GM19438 (cell line): ENCODE measurements around the gene MRPL43.

ENCODE experiments used
- ATAC-seq: cut with Tn5 transposase; IDR thresholded peaks from one replicate; pipeline ENCODE4 v1.9.1; 2021; ENCODE audit warnings: low read depth; ENCODE audit not compliant: unreplicated experiment

MRPL43 gene

GRCh38 chr10:101005361-101005760 lies 18.1 kb upstream of the MRPL43 start:
- ATAC-seq = no peak

GRCh38 chr10:101003639-101004206 lies 16.4 kb upstream of the MRPL43 start:
- no peak for ATAC-seq

GRCh38 chr10:101002456-101002855 lies 15.2 kb upstream of the MRPL43 start:
- ATAC-seq = no peak

GRCh38 chr10:101001659-101002035 lies 14.3 kb upstream of the MRPL43 start:
- no peak for ATAC-seq

- no peak for ATAC-seq
Observed at GRCh38 chr10:101000915-101001658, 13.8 kb upstream of the MRPL43 start.

GRCh38 chr10:101000127-101000914 lies 13.0 kb upstream of the MRPL43 start:
- ATAC-seq = no peak

- ATAC-seq = no peak
Observed at GRCh38 chr10:100999742-101000126, 12.4 kb upstream of the MRPL43 start, which contains the start of gene LZTS2. Gene LZTS2 (plus strand): TSS chr10:100999808. CDS start chr10:101002539, 2,731 bp downstream.

GRCh38 chr10:100998991-100999741 lies 11.9 kb upstream of the MRPL43 start:
- peak; percentile 47 for ATAC-seq

- ATAC-seq = no peak
Observed at GRCh38 chr10:100998183-100998990, 11.1 kb upstream of the MRPL43 start.

- peak; percentile 26 for ATAC-seq
Observed at GRCh38 chr10:100997360-100998182, 10.3 kb upstream of the MRPL43 start.

- no peak for ATAC-seq
Observed at GRCh38 chr10:100996678-100997359, 9.5 kb upstream of the MRPL43 start.

GRCh38 chr10:100995181-100995580 lies 7.9 kb upstream of the MRPL43 start:
- ATAC-seq = no peak

GRCh38 chr10:100993986-100994708 lies 6.8 kb upstream of the MRPL43 start:
- no peak for ATAC-seq

- no peak for ATAC-seq
Observed at GRCh38 chr10:100989088-100989487, 1.8 kb upstream of the MRPL43 start.

- no peak for ATAC-seq
Observed at GRCh38 chr10:100988166-100988565, 869 bp upstream of the MRPL43 start.

- ATAC-seq = peak; percentile 18
Observed at GRCh38 chr10:100987685-100988049, 370 bp upstream of the MRPL43 start.

GRCh38 chr10:100986623-100986951 lies 710 bp downstream of the MRPL43 start:
- no peak for ATAC-seq

GRCh38 chr10:100985336-100985735 lies 2.0 kb downstream of the MRPL43 start:
- no peak for ATAC-seq
